ENCODE measurements around the gene OR52E2. TPM values are rescaled to one million over a fixed set of nuclear protein-coding genes. Genes with fewer than 3 reads are reported as not detected.

OR52E2 gene
- total and polyA plus RNA-seq, 2 donors (not counting 3 experiments of a cell fraction or from before 2014, with no cell fraction given): not detected

DNA sequence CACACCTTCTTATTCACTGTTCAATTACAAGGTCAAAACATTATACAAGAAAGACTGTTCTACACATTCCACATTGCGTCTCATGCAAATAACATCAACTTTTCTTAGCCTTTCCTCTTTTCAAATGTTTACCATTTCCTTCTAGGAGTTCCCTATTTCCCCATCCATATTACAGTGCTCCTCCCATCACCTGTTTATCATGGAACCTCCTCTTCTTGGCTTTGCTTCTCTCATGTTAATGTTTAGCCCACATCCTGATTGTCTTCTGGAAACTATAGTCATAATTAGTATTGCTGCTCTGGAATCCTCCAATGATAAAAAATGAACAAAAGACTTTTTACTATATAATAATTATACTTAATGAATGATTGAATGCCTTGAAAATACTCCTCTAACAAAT, 31.2 kb upstream of the OR52E2 start:
- TF ChIP-seq, protein P1, sequence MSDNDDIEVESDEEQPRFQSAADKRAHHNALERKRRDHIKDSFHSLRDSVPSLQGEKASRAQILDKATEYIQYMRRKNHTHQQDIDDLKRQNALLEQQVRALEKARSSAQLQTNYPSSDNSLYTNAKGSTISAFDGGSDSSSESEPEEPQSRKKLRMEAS (IDR thresholded peaks at IDR 0.05; ENCODE audit: insufficient read depth, insufficient read length): no peak
- no peak for TF ChIP-seq MYC (IDR thresholded peaks at IDR 0.05; ENCODE audit: low read depth, low read length)
- TF ChIP-seq POLR2A (IDR thresholded peaks at IDR 0.05; ENCODE audit: low read depth, low read length): no peak
- no peak for TF ChIP-seq GATA2 (IDR thresholded peaks at IDR 0.05; ENCODE audit: insufficient read depth, insufficient read length, low read depth, low read length)
- TF ChIP-seq EZH2 (IDR thresholded peaks at IDR 0.05; ENCODE audit: borderline replicate concordance, low read depth, low read length, severe bottlenecking): no peak
- no peak for TF ChIP-seq POLR2AphosphoS5 (IDR thresholded peaks at IDR 0.05; ENCODE audit: insufficient read depth, low read depth, low read length)
- TF ChIP-seq, protein P2, sequence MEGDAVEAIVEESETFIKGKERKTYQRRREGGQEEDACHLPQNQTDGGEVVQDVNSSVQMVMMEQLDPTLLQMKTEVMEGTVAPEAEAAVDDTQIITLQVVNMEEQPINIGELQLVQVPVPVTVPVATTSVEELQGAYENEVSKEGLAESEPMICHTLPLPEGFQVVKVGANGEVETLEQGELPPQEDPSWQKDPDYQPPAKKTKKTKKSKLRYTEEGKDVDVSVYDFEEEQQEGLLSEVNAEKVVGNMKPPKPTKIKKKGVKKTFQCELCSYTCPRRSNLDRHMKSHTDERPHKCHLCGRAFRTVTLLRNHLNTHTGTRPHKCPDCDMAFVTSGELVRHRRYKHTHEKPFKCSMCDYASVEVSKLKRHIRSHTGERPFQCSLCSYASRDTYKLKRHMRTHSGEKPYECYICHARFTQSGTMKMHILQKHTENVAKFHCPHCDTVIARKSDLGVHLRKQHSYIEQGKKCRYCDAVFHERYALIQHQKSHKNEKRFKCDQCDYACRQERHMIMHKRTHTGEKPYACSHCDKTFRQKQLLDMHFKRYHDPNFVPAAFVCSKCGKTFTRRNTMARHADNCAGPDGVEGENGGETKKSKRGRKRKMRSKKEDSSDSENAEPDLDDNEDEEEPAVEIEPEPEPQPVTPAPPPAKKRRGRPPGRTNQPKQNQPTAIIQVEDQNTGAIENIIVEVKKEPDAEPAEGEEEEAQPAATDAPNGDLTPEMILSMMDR (IDR thresholded peaks at IDR 0.05; ENCODE audit: extremely low read depth in 1 of 2, insufficient read depth in 1 of 2, low read depth in 1 of 2, low read length in 2 of 2): no peak
- no peak for TF ChIP-seq JUN (IDR thresholded peaks at IDR 0.05; ENCODE audit: borderline replicate concordance, insufficient read depth, insufficient read length, low read depth)
- no peak for TF ChIP-seq FOS (IDR thresholded peaks at IDR 0.05; ENCODE audit: borderline replicate concordance, insufficient read depth, low read length)
- Histone ChIP-seq H3K9me1 (replicated peaks; ENCODE audit: control insufficient read depth, extremely low read depth, insufficient read depth, low read length) (no peaks in the 10 kb centered on the region), H3K9ac (replicated peaks; ENCODE audit: extremely low read depth, insufficient read depth, low read length) (no peak overlapping the region), H3K4me2 (ENCODE audit: insufficient read depth, low read length) (no peak overlapping the region), H3K9me3 (replicated peaks; ENCODE audit: control insufficient read depth, insufficient read depth, low read length) (no peaks in the 10 kb centered on the region), H3K27me3 (ENCODE audit: control insufficient read depth in 2 of 2, insufficient read depth in 2 of 2, low read length in 2 of 2) (no peaks in the 10 kb centered on the region), H3K4me3 (replicated peaks in 1 of 3; ENCODE audit: insufficient read depth in 1 of 3, low read depth in 1 of 3, low read length in 3 of 3) (no peak overlapping the region), H3K36me3 (ENCODE audit: control insufficient read depth in 2 of 2, extremely low read depth in 1 of 2, insufficient read depth in 2 of 2, low read length in 2 of 2) (no peaks in the 10 kb centered on the region), H2AFZ (ENCODE audit: low read depth, low read length) (no peak overlapping the region), H3K4me1 (ENCODE audit: control insufficient read depth, extremely low read depth, insufficient read depth, low read length) (no peaks in the 10 kb centered on the region), H3K27ac (ENCODE audit: insufficient read depth, low read depth, low read length) (no peak overlapping the region), H3K79me2 (ENCODE audit: control insufficient read depth, insufficient read depth, low read length) (no peaks in the 10 kb centered on the region), H4K20me1 (replicated peaks; ENCODE audit: control insufficient read depth, extremely low read depth, insufficient read depth, low read length) (no peaks in the 10 kb centered on the region)
- DNase-seq (ENCODE audit: low read depth, low spot score) (no peak), FAIRE-seq (no peak)
- POLR2A ChIA-PET: no interaction called here
- no TSS peak for BruUV-seq (replicated peaks)
- dilution Hi-C loops (cut with MboI; ENCODE audit: extremely low pct_ligation_motif_present, low sequenced_read_pairs) (no loop called here), intact Hi-C loops (cut with micrococcal nuclease) (no loop called here)
- CTCF ChIA-PET: no interaction called here
